Measurements from ENCODE around the gene PKP1.

PKP1 gene

DNA sequence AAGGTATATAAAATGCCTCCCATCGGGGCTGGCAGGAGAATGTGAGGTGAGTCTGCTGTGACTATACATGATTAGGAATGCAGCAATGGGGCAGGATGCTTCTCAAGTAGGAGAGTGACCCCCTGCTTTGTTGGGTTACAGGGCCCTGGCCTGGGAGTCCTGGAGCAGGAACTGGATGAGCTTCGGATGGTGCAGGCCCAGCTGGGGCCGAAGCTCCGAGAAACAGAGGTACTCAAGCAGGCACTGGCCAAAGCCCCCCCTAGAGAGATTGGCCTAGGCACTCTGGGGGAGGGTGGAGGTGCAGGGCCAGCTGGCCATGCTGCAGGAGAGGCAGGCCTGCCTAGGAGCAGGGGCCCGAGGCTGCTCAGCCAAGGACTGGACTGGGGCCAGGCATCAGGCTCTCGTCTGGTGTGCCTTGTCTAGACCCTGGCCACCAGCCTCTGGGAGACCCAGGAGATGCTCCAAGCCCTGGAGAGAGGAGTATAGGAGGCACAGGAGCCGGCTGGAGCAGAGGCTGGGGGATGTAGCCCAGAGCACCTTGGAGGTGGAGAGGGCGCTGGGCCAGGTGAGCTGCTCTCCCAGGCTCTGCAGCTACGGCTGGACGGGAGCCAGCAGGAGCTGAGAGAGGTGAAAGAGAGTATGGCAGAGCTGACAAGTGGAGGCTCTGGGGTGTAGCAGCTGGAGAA, 32.8 kb upstream of the PKP1 start:
- TF ChIP-seq, protein P1, sequence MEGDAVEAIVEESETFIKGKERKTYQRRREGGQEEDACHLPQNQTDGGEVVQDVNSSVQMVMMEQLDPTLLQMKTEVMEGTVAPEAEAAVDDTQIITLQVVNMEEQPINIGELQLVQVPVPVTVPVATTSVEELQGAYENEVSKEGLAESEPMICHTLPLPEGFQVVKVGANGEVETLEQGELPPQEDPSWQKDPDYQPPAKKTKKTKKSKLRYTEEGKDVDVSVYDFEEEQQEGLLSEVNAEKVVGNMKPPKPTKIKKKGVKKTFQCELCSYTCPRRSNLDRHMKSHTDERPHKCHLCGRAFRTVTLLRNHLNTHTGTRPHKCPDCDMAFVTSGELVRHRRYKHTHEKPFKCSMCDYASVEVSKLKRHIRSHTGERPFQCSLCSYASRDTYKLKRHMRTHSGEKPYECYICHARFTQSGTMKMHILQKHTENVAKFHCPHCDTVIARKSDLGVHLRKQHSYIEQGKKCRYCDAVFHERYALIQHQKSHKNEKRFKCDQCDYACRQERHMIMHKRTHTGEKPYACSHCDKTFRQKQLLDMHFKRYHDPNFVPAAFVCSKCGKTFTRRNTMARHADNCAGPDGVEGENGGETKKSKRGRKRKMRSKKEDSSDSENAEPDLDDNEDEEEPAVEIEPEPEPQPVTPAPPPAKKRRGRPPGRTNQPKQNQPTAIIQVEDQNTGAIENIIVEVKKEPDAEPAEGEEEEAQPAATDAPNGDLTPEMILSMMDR (IDR thresholded peaks at IDR 0.05; ENCODE audit: control insufficient read depth, extremely low read depth, insufficient read depth) = no peak
- DNase-seq (ENCODE audit: low read depth) = no peak
- H3K4me3 ChIP-seq (ENCODE audit: low read depth, low read length) = no peak overlapping the region

DNA sequence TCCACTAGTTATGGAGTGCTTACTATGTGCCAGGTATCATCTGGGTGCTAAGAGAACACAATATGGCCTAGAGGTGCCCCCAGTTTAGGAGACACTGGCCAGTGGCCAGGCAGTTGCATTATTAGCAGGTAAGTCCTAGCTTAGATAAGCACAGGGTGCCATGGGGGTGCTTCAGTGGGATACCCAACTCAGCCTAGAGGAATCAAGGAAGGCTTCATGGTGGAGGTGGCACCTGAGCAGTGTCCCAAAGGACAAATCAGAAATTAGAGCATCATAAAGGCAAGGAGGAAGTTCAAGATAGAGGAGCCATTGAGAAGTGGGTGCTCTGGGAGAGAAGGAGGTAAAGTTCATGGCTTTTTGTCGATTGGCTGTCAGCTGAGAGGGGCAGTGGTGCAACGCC, 31.9 kb upstream of the PKP1 start:
- no peak overlapping the region for H3K4me3 ChIP-seq (ENCODE audit: low read depth, low read length)
- DNase-seq (ENCODE audit: low read depth) = no peak
- TF ChIP-seq, protein P1 (IDR thresholded peaks at IDR 0.05; ENCODE audit: control insufficient read depth, extremely low read depth, insufficient read depth) = no peak

DNA sequence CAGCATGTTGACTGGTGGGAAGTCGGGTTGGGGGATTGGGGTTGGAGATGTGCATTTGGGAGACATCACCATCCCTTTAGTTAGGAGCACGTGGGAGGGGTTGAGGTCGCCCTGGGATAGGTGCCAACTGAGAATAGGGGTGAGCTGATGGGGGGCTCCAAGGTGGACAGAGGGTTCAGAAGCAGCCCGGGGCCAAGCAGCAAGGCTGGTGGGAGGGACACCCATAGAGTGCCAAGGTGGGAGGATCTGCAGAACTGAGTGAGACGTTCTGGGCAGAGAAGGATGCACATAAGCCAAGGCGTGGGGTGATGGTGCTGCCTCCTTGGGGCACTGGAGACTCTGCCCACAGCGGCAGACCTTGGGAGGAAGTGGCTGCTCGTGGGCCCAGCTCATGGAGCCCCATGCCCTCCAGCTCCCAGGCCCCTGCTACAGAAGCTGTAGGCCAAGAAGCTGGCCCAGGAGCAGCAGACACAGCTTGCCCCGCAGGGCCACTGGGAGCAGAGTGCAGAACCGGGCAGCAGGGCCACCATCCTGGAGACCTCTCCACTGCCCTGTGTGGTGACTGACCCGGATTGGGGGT, 31.4 kb upstream of the PKP1 start:
- no peak for DNase-seq (ENCODE audit: low read depth)
- no peak overlapping the region for H3K4me3 ChIP-seq (ENCODE audit: low read depth, low read length)
- TF ChIP-seq, protein P1 (IDR thresholded peaks at IDR 0.05; ENCODE audit: control insufficient read depth, extremely low read depth, insufficient read depth) = no peak

DNA sequence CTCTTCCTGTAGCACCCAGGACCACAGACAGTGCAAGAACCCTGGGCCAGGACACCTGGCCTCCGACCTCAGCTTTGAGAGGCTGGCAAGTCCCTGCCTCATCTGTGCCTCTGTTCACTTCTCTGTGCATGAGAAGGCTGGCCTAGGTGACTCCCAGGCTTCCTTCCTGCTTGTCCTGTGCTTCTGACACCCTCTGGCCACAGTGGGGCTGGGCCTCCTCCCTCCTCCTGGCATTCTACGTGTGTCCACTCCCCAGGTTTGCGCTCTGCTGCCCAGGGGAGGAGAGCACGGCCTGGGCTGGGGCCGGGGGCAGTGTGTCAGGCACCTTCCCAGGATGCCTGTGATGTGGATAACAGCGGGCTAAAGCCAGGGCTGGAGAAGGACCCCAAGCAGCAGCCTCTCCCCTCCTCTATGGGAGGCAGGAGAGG, 30.3 kb upstream of the PKP1 start:
- H3K4me3 ChIP-seq (ENCODE audit: low read depth, low read length) = no peak overlapping the region
- TF ChIP-seq, protein P1 (IDR thresholded peaks at IDR 0.05; ENCODE audit: control insufficient read depth, extremely low read depth, insufficient read depth) = no peak
- DNase-seq (ENCODE audit: low read depth) = no peak

DNA sequence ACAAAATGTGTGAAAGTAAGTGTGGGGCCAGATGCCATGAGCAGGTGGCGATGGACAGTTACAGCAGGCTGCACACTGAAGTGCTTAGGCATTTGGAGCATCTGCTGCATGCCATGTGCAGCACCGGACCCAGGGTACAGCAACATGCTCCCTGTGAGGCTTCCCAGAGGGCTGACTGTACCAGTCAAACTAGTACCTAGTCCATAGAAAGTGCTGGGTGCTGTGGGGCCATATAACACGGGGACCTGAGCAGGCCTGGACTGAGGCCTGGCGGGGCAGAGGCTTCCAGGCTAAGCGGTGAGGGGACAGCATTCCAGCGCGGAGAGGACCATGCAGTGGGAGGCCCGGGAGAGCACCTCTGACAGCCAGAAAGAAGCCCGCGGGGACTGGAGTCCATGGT, 29.9 kb upstream of the PKP1 start:
- no peak overlapping the region for H3K4me3 ChIP-seq (ENCODE audit: low read depth, low read length)
- no peak for DNase-seq (ENCODE audit: low read depth)
- TF ChIP-seq, protein P1 (IDR thresholded peaks at IDR 0.05; ENCODE audit: control insufficient read depth, extremely low read depth, insufficient read depth) = no peak

DNA sequence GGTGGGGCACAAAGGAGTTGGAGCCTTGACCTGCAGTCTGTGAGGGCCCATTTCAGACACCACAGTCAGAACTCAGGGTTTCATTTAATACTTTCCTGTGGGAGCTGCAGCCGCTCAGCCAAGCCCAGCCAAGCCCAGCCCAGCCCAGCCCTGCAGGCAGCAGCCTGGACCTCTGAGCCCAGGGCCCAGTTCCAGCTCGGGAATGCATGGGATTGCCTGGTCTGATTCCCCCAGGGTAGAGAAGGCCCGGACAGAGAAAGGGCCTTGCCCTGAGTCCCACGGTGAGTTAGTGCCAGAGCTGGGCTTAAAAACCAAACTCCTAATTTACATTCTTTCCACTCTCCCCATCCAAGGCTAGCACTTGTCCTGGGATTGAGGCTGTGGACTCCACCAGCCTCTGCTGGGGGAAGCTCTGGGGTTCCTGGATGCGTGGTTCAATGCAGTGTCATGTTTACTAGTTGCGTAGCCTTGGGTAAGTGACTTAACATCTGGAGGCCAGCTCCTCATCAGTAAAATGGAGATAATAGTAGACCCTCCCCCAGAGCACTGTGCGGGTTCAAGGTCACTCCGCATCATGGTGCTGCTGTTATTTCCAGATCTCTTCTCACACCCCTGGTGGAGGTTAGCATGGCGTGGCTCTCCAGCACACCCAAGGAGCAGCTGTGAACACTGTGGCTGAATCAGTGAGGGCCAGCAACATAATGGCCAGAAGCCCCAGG, 29.2 kb upstream of the PKP1 start:
- no peak for DNase-seq (ENCODE audit: low read depth)
- H3K4me3 ChIP-seq (ENCODE audit: low read depth, low read length) = no peak overlapping the region
- TF ChIP-seq, protein P1 (IDR thresholded peaks at IDR 0.05; ENCODE audit: control insufficient read depth, extremely low read depth, insufficient read depth) = no peak

Data from LNCaP clone FGC (cell line).